Gastroesophageal sphincter (tissue), 4 donors: Measurements from ENCODE around the gene C9orf78. TPM values are rescaled to one million over a fixed set of nuclear protein-coding genes. Genes with fewer than 3 reads are reported as not detected.

ENCODE experiments used
- ATAC-seq: fragments of 150-250 bp; one replicate; pipeline ENCODE4 v1.9.1; 2016; ENCODE audit warnings: mild to moderate bottlenecking, moderate library complexity
- H3K27ac ChIP-seq, 4 donors: fragments of 200-600 bp; sonication (generic) in 3 of 4; 1 replicate in 3 of 4; 2 replicates in 1 of 4; pipeline ENCODE4 v1.5.1; 2016 to 2019
- H3K27me3 ChIP-seq: fragments of 200-600 bp; sonication (generic); one replicate; pipeline ENCODE4 v1.5.1; 2019
- H3K36me3 ChIP-seq, 2 donors: fragments of 200-600 bp; sonication (generic); one replicate each; pipeline ENCODE4 v1.5.1; 2019; ENCODE audit warnings: control low read depth in 1 of 2
- H3K4me1 ChIP-seq, 3 donors: fragments of 200-600 bp; sonication (generic); 1 replicate in 2 of 3; 2 replicates in 1 of 3; pipeline ENCODE4 v1.5.1; 2016 to 2019; ENCODE audit warnings: control low read depth in 2 of 3
- H3K4me3 ChIP-seq, 2 donors: fragments of 200-600 bp; sonication (generic); one replicate each; pipeline ENCODE4 v1.5.1; 2019; ENCODE audit warnings: mild to moderate bottlenecking in 1 of 2, moderate library complexity in 1 of 2
- H3K9me3 ChIP-seq, 3 donors: fragments of 200-600 bp; sonication (generic); one replicate each; pipeline ENCODE4 v1.5.1; 2017 to 2019; ENCODE audit warnings: control low read depth in 2 of 3
- EP300 ChIP-seq: sonication (generic); formaldehyde crosslinking; IDR thresholded peaks from one replicate; pipeline ENCODE4 v1.6.1; 2017; ENCODE audit warnings: antibody characterized with exemption, mild to moderate bottlenecking
- POLR2A ChIP-seq, 2 donors: fragments of 450-650 bp; IDR thresholded peaks; one replicate each; pipeline ENCODE4 v1.6.1; 2017; ENCODE audit warnings: antibody characterized with exemption in 2 of 2, mild to moderate bottlenecking in 2 of 2, moderate library complexity in 1 of 2
- POLR2AphosphoS5 ChIP-seq: sonication (generic); formaldehyde crosslinking; IDR thresholded peaks from one replicate; pipeline ENCODE4 v1.6.1; 2017; ENCODE audit warnings: antibody characterized with exemption
- WGBS, 2 donors: methylation state at CpG; one replicate each; pipeline ENCODE4 v1.1.5; 2018; ENCODE audit warnings: low coverage in 1 of 2; 5-methylcytosine and 5-hydroxymethylcytosine counted together
- total RNA-seq, 4 donors: library from RNA; depleted of rRNA; stranded (reverse); fragments of >200 nt; gene quantifications; one replicate each; pipeline ENCODE4 v1.1.0, GENCODE V29; 2016
- TF ChIP-seq, protein P1 (sequence below), 4 experiments: fragments of 200-600 bp in 2 of 4; fragments of 450-650 bp in 2 of 4; sonication (generic) in 1 of 4; IDR thresholded peaks; one replicate each; pipeline ENCODE4 v1.5.1; 2017 to 2019; ENCODE audit warnings: antibody characterized with exemption in 4 of 4, mild to moderate bottlenecking in 2 of 4, moderate library complexity in 2 of 4

Gene C9orf78
- total RNA-seq, 4 donors from 2014 or later, result 59.9 to 113 (median 85.0) TPM

DNA sequence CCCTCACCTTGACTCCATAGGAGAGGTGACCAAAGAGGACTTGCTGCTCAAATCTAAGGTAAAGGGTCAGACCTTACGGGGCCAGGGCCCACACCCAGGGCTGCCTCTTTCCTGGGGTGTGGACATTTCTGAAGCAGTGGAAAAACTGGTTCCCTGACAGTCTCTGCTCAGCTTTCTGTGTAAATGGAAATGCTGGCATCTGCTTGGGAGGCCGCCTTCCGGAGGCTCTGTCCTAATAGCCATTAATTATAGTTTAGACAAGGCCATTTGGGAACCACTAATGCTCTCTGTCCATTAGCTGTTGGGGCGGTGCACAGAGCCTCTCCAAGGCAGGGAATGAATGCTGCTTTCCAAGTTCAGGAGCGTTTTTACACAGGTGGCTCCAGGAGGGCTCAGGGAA is 17.5 kb upstream of the C9orf78 start:
- no peak overlapping the region for H3K4me3 ChIP-seq
- H3K36me3 ChIP-seq, result peaks cover 0 to 79% of the 10 kb centered on the region in 2 donors
- no peaks in the 10 kb centered on the region for H3K9me3 ChIP-seq
- WGBS, 2 donors, result 45 to 47% methylated on average over 3 to 4 of the region's 5 CpGs
- H3K4me1 ChIP-seq, result peaks cover 0 to 57% (median 4%) of the 10 kb centered on the region in 3 donors
- no peak for ATAC-seq
- TF ChIP-seq POLR2AphosphoS5, result peak; percentile 60
- no peak for TF ChIP-seq POLR2A (IDR thresholded peaks at IDR 0.05)
- peak overlapping the region in 3 of 4 donors; percentile 64 to 80 (median 75) for H3K27ac ChIP-seq
- no peaks in the 10 kb centered on the region for H3K27me3 ChIP-seq

DNA sequence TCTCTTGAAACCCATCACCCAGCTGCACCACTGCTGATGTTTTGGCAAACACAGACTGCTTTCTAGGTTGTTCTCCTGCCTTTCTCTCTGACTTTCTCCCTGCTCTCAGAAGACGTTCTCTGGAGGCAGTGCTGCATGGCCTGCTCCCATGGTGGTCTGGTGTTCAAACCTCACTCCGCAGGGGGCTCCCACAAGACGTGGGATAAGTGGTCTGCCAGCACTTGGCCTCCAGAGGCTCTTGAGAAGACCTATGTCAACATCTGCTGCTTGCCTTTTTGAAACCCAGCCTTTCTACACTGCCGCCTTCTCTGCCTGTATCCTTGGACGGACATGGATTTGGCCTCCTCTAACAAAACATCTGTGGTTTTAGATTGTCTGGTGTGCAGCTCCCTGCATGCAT is 16.7 kb upstream of the C9orf78 start:
- H3K36me3 ChIP-seq, result peaks cover 0 to 71% of the 10 kb centered on the region in 2 donors

DNA sequence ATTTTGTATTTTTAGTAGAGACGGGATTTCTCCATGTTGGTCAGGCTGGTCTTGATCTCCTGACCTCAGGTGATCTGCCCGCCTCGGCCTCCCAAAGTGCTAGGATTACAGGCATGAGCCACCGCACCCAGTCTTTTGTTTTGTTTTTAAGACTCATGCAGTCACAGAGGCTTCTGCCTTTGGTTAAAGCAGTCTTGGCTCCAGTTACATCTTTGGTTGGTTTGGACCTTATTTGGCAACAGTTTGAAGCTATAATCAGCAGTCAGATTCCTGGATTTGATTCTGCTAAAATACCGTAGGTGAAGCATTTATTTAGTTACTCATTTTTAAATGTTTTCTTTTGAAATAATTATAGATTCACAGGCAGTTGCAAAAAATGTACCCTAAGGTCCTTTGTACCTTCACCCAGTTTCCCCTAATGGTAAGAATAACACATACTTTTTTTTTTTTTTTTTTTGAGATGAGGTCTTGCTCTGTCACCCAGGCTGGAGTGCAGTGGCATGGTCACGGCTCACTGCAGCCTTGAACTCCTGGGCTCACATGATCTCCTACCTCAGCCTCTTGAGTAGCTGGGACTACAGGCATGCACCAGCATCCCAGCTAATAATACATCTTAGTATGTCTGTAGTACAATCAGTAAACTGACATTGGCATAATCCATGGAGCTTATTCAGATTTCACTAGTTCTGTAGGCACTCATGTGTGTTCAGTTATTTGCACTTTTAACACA is 15.9 kb upstream of the C9orf78 start:
- peak; percentile 67 for TF ChIP-seq POLR2AphosphoS5
- no peak for TF ChIP-seq POLR2A (IDR thresholded peaks at IDR 0.05)
- H3K9me3 ChIP-seq, result no peaks in the 10 kb centered on the region
- peaks cover 0 to 63% of the 10 kb centered on the region in 2 donors for H3K36me3 ChIP-seq
- H3K4me1 ChIP-seq, result peaks cover 0 to 62% (median 4%) of the 10 kb centered on the region in 3 donors
- ATAC-seq, result peak; percentile 51
- peak overlapping the region; percentile 68 to 84 (median 78) for H3K27ac ChIP-seq
- no peaks in the 10 kb centered on the region for H3K27me3 ChIP-seq
- WGBS, 2 donors, result 22 to 56% methylated on average over 2 to 3 of the region's 6 CpGs
- no peak overlapping the region for H3K4me3 ChIP-seq

More for the DNA sequence above, 16.7 kb upstream of the C9orf78 start:
- Histone ChIP-seq H3K4me3 (no peak overlapping the region), H3K27me3 (no peaks in the 10 kb centered on the region), H3K4me1 (peaks cover 0 to 60% (median 4%) of the 10 kb centered on the region in 3 donors), H3K27ac (peak overlapping the region in 3 of 4 donors; percentile 64 to 80 (median 75)), H3K9me3 (no peaks in the 10 kb centered on the region)
- TF ChIP-seq EP300, result no peak
- no peak for TF ChIP-seq POLR2A (IDR thresholded peaks at IDR 0.05)
- TF ChIP-seq, protein P1, sequence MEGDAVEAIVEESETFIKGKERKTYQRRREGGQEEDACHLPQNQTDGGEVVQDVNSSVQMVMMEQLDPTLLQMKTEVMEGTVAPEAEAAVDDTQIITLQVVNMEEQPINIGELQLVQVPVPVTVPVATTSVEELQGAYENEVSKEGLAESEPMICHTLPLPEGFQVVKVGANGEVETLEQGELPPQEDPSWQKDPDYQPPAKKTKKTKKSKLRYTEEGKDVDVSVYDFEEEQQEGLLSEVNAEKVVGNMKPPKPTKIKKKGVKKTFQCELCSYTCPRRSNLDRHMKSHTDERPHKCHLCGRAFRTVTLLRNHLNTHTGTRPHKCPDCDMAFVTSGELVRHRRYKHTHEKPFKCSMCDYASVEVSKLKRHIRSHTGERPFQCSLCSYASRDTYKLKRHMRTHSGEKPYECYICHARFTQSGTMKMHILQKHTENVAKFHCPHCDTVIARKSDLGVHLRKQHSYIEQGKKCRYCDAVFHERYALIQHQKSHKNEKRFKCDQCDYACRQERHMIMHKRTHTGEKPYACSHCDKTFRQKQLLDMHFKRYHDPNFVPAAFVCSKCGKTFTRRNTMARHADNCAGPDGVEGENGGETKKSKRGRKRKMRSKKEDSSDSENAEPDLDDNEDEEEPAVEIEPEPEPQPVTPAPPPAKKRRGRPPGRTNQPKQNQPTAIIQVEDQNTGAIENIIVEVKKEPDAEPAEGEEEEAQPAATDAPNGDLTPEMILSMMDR (IDR thresholded peaks at IDR 0.05), result no peak
- no peak for TF ChIP-seq POLR2AphosphoS5
- ATAC-seq, result no peak
- WGBS, 2 donors, result 58 to 60% methylated on average over 1 to 5 of the region's 5 CpGs

DNA sequence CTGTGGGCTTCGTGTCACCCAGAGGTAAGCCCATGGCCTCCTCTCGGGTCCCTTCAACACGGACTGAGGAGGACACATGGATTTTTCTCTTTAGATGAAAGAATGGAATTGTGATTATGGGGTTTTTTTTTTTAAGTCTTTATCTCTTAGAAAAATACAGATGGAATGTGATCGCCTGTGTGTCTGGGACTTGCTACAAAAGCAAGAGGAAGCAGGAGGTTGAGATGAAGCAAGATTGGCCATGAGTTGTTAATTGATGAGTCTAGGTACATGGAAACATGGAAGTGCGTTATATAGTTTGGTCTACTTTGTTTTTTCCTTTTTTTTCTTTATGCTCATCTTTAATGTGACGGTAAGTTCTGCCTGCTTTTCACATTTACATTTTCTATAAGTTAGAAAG is 14.8 kb upstream of the C9orf78 start:
- no peak for ATAC-seq
- Histone ChIP-seq H3K36me3 (peaks cover 0 to 54% of the 10 kb centered on the region in 2 donors), H3K4me3 (no peak overlapping the region), H3K27me3 (no peaks in the 10 kb centered on the region), H3K4me1 (peaks cover 0 to 62% (median 4%) of the 10 kb centered on the region in 3 donors), H3K27ac (peak overlapping the region in 3 of 4 donors; percentile 75 to 84 (median 80)), H3K9me3 (no peaks in the 10 kb centered on the region)
- WGBS, 2 donors, result 75 to 87% methylated on average over 6 of the region's 6 CpGs
- TF ChIP-seq EP300 (no peak), POLR2AphosphoS5 (no peak), POLR2A (IDR thresholded peaks at IDR 0.05) (no peak)
- TF ChIP-seq, protein P1 (IDR thresholded peaks at IDR 0.05), result no peak

DNA sequence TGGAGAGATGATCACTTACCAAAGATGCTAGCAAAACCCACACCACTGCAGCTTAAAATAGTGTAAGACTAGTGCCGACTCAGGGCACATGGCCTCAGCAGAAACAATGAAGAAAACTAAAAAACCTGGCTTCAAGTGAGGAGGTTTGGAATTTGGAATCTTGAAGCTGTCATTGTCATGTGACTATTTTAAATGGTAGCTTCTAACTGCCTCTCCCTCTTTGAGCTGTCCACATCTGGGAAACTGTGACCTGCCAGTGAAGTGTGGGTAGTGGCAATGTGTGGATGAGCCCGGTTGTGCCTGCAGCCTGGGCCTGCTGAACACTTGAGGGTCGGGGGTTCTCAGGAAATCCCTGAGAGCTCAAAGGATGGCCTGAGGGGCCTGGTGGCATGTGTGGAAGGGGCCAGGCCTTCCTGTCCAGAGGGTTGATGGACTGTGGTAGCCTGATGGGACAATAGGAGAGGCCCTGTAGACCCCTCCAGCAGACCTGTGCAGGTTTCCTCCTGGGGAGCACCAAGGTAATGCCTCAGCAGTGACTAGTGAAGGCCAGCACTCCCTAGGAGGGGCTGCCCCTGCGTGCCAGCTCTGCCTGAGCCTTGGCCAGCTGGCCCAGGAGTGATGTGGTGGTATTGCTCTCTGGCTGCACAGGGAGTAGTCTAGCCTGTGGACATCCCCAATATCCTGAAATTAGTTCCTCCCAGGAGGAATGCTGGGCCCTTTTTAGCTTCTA is 13.8 kb upstream of the C9orf78 start:
- H3K4me3 ChIP-seq, result no peak overlapping the region
- TF ChIP-seq POLR2AphosphoS5 (no peak), POLR2A (IDR thresholded peaks at IDR 0.05) (no peak), EP300 (no peak)
- TF ChIP-seq, protein P1 (IDR thresholded peaks at IDR 0.05), result no peak
- no peak for ATAC-seq
- no peaks in the 10 kb centered on the region for H3K9me3 ChIP-seq
- H3K4me1 ChIP-seq, result peaks cover 0 to 62% (median 4%) of the 10 kb centered on the region in 3 donors
- peaks cover 0 to 44% of the 10 kb centered on the region in 2 donors for H3K36me3 ChIP-seq
- H3K27ac ChIP-seq, result peak overlapping the region in 3 of 4 donors; percentile 31 to 80 (median 75)
- 68 to 100% methylated on average over 1 to 2 of the region's 4 CpGs for WGBS, 2 donors
- H3K27me3 ChIP-seq, result no peaks in the 10 kb centered on the region
